HepG2 (cell line): ENCODE results near the gene UCP3. TPM values are rescaled to one million over a fixed set of nuclear protein-coding genes. Genes with fewer than 3 reads are reported as not detected.

Experiments
- ATAC-seq: fragments of 200-7000 bp; cut with Tn5 transposase; 3 replicates; pipeline ENCODE4 v1.9.1; 2020; ENCODE audit warnings: mild to moderate bottlenecking, moderate library complexity
- BruUV-seq: library from RNA; stranded (reverse); fragments of 400-500 nt; replicated peaks from 2 replicates; lab custom pipeline; 2021; lab: Mats Ljungman, UMichigan
- CTCF ChIA-PET: fragments of 300-600 bp; formaldehyde crosslinking; extraction: SDS; loops from one replicate; lab custom pipeline; 2021; ENCODE audit warnings: low total read pairs, inconsistent platforms, low intra/inter-chr PET ratio; lab: Yijun Ruan, JAX
- POLR2A ChIA-PET: fragments of 350-600 bp; sonication (Branson Sonifier 250); formaldehyde crosslinking; loops from one replicate; lab custom pipeline; 2020; ENCODE audit warnings: antibody characterized with exemption, inconsistent platforms; lab: Yijun Ruan, JAX
- DNase-seq: peaks from one replicate; pipeline ENCODE4 v3.0.0-alpha.2; 2015; ENCODE audit warnings: low spot score
- FAIRE-seq: peaks from 3 replicates; lab custom pipeline; 2011; peaks lifted over from hg19 to GRCh38; lab: Jason Lieb, UNC
- H2AFZ ChIP-seq: one replicate; pipeline ENCODE4 v1.6.1; 2011; ENCODE audit warnings: low read length, inconsistent platforms
- H3K27ac ChIP-seq: fragments of 300-600 bp; 3 replicates; pipeline ENCODE4 v1.8.0; 2011; ENCODE audit warnings: mixed run types, mild to moderate bottlenecking, mixed read lengths, low read length, inconsistent platforms; ENCODE audit not compliant: insufficient read depth; ENCODE audit errors: extremely low read length
- H3K27me3 ChIP-seq, 2 experiments: fragments of 200-600 bp in 1 of 2; 2 replicates in 1 of 2; 3 replicates in 1 of 2; pipeline versions ENCODE4 v1.6.0 to v1.8.0; 2011; ENCODE audit warnings: low read length in 2 of 2, mild to moderate bottlenecking in 2 of 2, moderate library complexity in 2 of 2, inconsistent platforms in 1 of 2; ENCODE audit not compliant: insufficient read depth in 2 of 2, control insufficient read depth in 1 of 2
- H3K36me3 ChIP-seq, 2 experiments: fragments of 200-600 bp in 1 of 2; replicated peaks in 1 of 2; 2 replicates in 1 of 2; 3 replicates in 1 of 2; pipeline versions ENCODE4 v1.5.1 to v1.8.0; 2011; ENCODE audit warnings: low read length in 2 of 2, inconsistent platforms in 1 of 2; ENCODE audit not compliant: insufficient read depth in 2 of 2, control insufficient read depth in 1 of 2
- H3K4me1 ChIP-seq: 2 replicates; pipeline ENCODE4 v1.5.1; 2012; ENCODE audit warnings: low read length, inconsistent platforms; ENCODE audit not compliant: insufficient read depth
- H3K4me2 ChIP-seq: 2 replicates; pipeline ENCODE4 v1.6.0; 2011; ENCODE audit warnings: low read depth, low read length, inconsistent platforms
- H3K4me3 ChIP-seq, 3 experiments: fragments of 200-600 bp in 1 of 3; sonication (generic), shearing (Covaris generic) in 1 of 3; replicated peaks in 1 of 3; 2 replicates each; pipeline ENCODE4 v1.5.1; 2011 to 2016; ENCODE audit warnings: low read length in 3 of 3, inconsistent platforms in 2 of 3, low read depth in 2 of 3, mild to moderate bottlenecking in 2 of 3, control low read depth in 1 of 3, mixed read lengths in 1 of 3; ENCODE audit not compliant: insufficient read depth in 1 of 3
- H3K79me2 ChIP-seq: one replicate; pipeline ENCODE4 v1.6.1; 2011; ENCODE audit warnings: low read length, inconsistent platforms; ENCODE audit not compliant: insufficient read depth
- H3K9ac ChIP-seq: 2 replicates; pipeline ENCODE4 v1.6.0; 2011; ENCODE audit warnings: mild to moderate bottlenecking, low read depth, low read length, inconsistent platforms; ENCODE audit not compliant: insufficient read depth
- H3K9me3 ChIP-seq: 2 replicates; pipeline ENCODE4 v1.5.1; 2012; ENCODE audit warnings: mild to moderate bottlenecking, low read length
- H4K20me1 ChIP-seq: 2 replicates; pipeline ENCODE4 v1.6.0; 2011; ENCODE audit warnings: inconsistent platforms, mild to moderate bottlenecking, low read length, moderate library complexity; ENCODE audit not compliant: insufficient read depth
- ARNT ChIP-seq: fragments of 450-650 bp; IDR thresholded peaks from 2 replicates; pipeline ENCODE4 v1.6.1; 2017
- ATF1 ChIP-seq: IDR thresholded peaks from 2 replicates; pipeline ENCODE4 v1.6.1; 2016; ENCODE audit warnings: mild to moderate bottlenecking, control low read depth
- EP300 ChIP-seq, 3 experiments: sonication (generic) in 1 of 3; formaldehyde crosslinking in 1 of 3; IDR thresholded peaks; 2 replicates each; pipeline versions ENCODE4 v1.5.1 to v1.6.1; 2011 to 2020; ENCODE audit warnings: low read depth in 2 of 3, low read length in 2 of 3, borderline replicate concordance in 1 of 3, improper control_type of control experiment in 1 of 3, mild to moderate bottlenecking in 1 of 3, missing genetic modification reagents in 1 of 3, moderate library complexity in 1 of 3
- GABPA ChIP-seq, 2 experiments: IDR thresholded peaks; 2 replicates each; pipeline ENCODE4 v1.6.1; 2011 to 2016; ENCODE audit warnings: low read depth in 2 of 2, low read length in 1 of 2, missing biosample characterization in 1 of 2, missing genetic modification characterization in 1 of 2
- IKZF4 ChIP-seq: sonication (generic); formaldehyde crosslinking; IDR thresholded peaks from 2 replicates; pipeline ENCODE4 v1.5.1; 2020; ENCODE audit warnings: borderline replicate concordance, mild to moderate bottlenecking, low read depth, missing genetic modification reagents; ENCODE audit errors: not compliant biosample characterization
- KLF16 ChIP-seq, 2 experiments: sonication (generic) in 1 of 2; formaldehyde crosslinking in 1 of 2; IDR thresholded peaks; 2 replicates each; pipeline versions ENCODE4 v1.6.1 to v1.8.0; 2016 to 2023; ENCODE audit warnings: missing genetic modification reagents in 2 of 2, missing compliant biosample characterization in 1 of 2
- NR1H2 ChIP-seq: sonication (generic); formaldehyde crosslinking; IDR thresholded peaks from 2 replicates; pipeline ENCODE4 v1.8.1; 2022; ENCODE audit warnings: low read depth, missing genetic modification reagents, borderline replicate concordance
- POLR2AphosphoS5 ChIP-seq: IDR thresholded peaks from 2 replicates; pipeline ENCODE4 v1.6.1; 2012; ENCODE audit warnings: low read depth, low read length
- RBM39 ChIP-seq: fragments of 200-400 bp; formaldehyde crosslinking; IDR thresholded peaks from one replicate; pipeline ENCODE4 v1.6.1; 2018; ENCODE audit warnings: antibody characterized with exemption, mild to moderate bottlenecking, low read depth, low read length; ENCODE audit not compliant: poor library complexity, severe bottlenecking
- RORA ChIP-seq: sonication (generic); formaldehyde crosslinking; IDR thresholded peaks from 2 replicates; pipeline ENCODE4 v1.5.0; 2020; ENCODE audit warnings: mild to moderate bottlenecking, missing genetic modification reagents, moderate library complexity
- TBP ChIP-seq: sonication (generic); formaldehyde crosslinking; IDR thresholded peaks from 2 replicates; pipeline ENCODE4 v1.5.0; 2020; ENCODE audit warnings: missing genetic modification reagents
- THYN1 ChIP-seq: sonication (generic); formaldehyde crosslinking; IDR thresholded peaks from 2 replicates; pipeline ENCODE4 v1.8.1; 2023; ENCODE audit warnings: low read depth, mild to moderate bottlenecking, moderate library complexity, missing genetic modification reagents, borderline replicate concordance
- TRIM24 ChIP-seq: sonication (generic); formaldehyde crosslinking; IDR thresholded peaks from 2 replicates; pipeline ENCODE4 v1.8.0; 2022; ENCODE audit warnings: mild to moderate bottlenecking, missing genetic modification reagents
- ZBTB38 ChIP-seq: sonication (generic); formaldehyde crosslinking; IDR thresholded peaks from 2 replicates; pipeline ENCODE4 v1.5.1; 2020; ENCODE audit warnings: mild to moderate bottlenecking, missing genetic modification reagents
- ZNF337 ChIP-seq: sonication (generic); formaldehyde crosslinking; IDR thresholded peaks from 2 replicates; pipeline ENCODE4 v1.5.1; 2020; ENCODE audit warnings: missing genetic modification reagents, low read depth, mild to moderate bottlenecking, borderline replicate concordance
- ZNF546 ChIP-seq: sonication (generic); formaldehyde crosslinking; conservative IDR thresholded peaks from 2 replicates; pipeline ENCODE4 v1.8.1; 2023; ENCODE audit warnings: mild to moderate bottlenecking, missing genetic modification reagents
- ZSCAN12 ChIP-seq: sonication (generic); formaldehyde crosslinking; IDR thresholded peaks from 2 replicates; pipeline ENCODE4 v1.9.0; 2021; ENCODE audit warnings: mild to moderate bottlenecking, missing genetic modification reagents
- WGBS: methylation state at CpG from one replicate; pipeline ENCODE4 v1.1.6; 2017; ENCODE audit warnings: low lambda C conversion rate; 5-methylcytosine and 5-hydroxymethylcytosine counted together
- in situ Hi-C: cut with HindIII; loops from 2 replicates; pipeline ENCODE4 v1.10.0; 2017; ENCODE audit warnings: low pct_unique_long_range_greater_than_20kb; ENCODE audit not compliant: extremely low pct_ligation_motif_present
- intact Hi-C: fragments of 100-400 bp; cut with micrococcal nuclease; formaldehyde crosslinking; loops from one replicate; pipeline ENCODE4 v1.10.0; 2022; ENCODE audit not compliant: unreplicated experiment
- polyA plus RNA-seq, 8 experiments: library from polyadenylated mRNA; depleted of rRNA in 3 of 8; stranded (reverse) in 7 of 8; unstranded in 1 of 8; fragments of >200 nt; fragmentation: Illumina TruSeq in 4 of 8; extraction: Trizol in 4 of 8; gene quantifications; 2 replicates each; pipeline versions ENCODE4 v1.2.1 to v1.2.3, GENCODE V29; 2011 to 2016; ENCODE audit warnings: low read depth in 4 of 8, missing spikeins in 1 of 8, mixed read lengths in 1 of 8; ENCODE audit not compliant: insufficient read depth in 1 of 8
- total RNA-seq, 5 experiments: library from RNA; depleted of rRNA; stranded (reverse); fragments of >200 nt; fragmentation: Illumina TruSeq; extraction: Trizol; gene quantifications; 2 replicates each; pipeline ENCODE4 v1.2.3, GENCODE V29; 2016; ENCODE audit warnings: low read depth in 1 of 5
- TF ChIP-seq, protein P1 (sequence below): sonication (generic); formaldehyde crosslinking; IDR thresholded peaks from 2 replicates; pipeline ENCODE4 v1.8.0; 2022; ENCODE audit warnings: mild to moderate bottlenecking, missing genetic modification reagents, borderline replicate concordance
- TF ChIP-seq, protein P2 (sequence below), 2 experiments: sonication (generic) in 1 of 2; formaldehyde crosslinking in 1 of 2; IDR thresholded peaks; 2 replicates each; pipeline versions ENCODE4 v1.4.0 to v1.6.1; 2016 to 2020; ENCODE audit warnings: borderline replicate concordance in 1 of 2, low read depth in 1 of 2, mild to moderate bottlenecking in 1 of 2, missing genetic modification reagents in 1 of 2

Gene UCP3
- total and polyA plus RNA-seq, 2 of the 13 experiments (the other 11 are each of a cell fraction or from before 2014, with no cell fraction given) = 0.37 TPM; not detected in 1

DNA sequence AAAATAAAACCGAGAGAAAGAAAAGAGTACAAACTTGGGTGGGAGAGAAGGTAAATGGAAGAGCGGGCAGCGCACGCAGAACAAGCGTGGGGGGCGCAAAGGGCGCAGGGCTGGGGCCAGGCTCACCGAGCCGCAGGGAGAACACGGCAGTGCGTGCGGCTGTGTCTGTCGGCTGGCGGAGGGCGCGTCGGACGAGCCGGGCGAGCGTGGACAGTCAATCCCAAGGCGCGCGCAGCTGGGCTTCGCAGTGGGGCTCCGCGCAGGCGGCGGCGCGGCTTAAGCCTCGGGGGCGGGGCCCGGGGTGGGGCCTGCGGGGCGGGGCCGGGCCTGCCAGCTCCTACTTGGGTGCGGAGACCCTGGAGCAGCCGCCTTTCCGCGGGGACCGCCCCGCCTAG is 26.3 kb downstream of the UCP3 start, which contains the start of gene UCP2:
Gene UCP2, minus strand, starts transcription at position 249 of the 395 bp plus-strand sequence. CDS start 4,465 bp downstream, outside the sequence.
- intact Hi-C loops = no loop called here
- peak within 1 kb of the TSS; percentile 100 for H3K4me2 ChIP-seq
- WGBS = 55% methylated on average over 13 of the region's 43 CpGs
- peak within 1 kb of the TSS; percentile 77 for H2AFZ ChIP-seq
- peaks cover 3% of the 10 kb centered on the region for H3K79me2 ChIP-seq
- H3K9ac ChIP-seq = peak within 1 kb of the TSS; percentile 76
- in situ Hi-C loops = no loop called here
- peak; percentile 81 for ATAC-seq
- no peaks in the 10 kb centered on the region for H4K20me1 ChIP-seq
- H3K4me1 ChIP-seq = peaks cover 47% of the 10 kb centered on the region
- CTCF ChIA-PET = no interaction called here
- POLR2A ChIA-PET = interaction anchor here (0.8 to 4.9 kb wide), 8 partner anchors 9 to 511 kb away, joined by 3 to 32 read pairs (median 3); partner anchors contain the start of genes C2CD3, LIPT2 and PPME1
- DNase-seq = no peak
- FAIRE-seq = no peak
- peak within 1 kb of the TSS; percentile 71 to 93 (median 86) for H3K4me3 ChIP-seq
- peaks cover 7 to 22% of the 10 kb centered on the region in 2 experiments; a peak in 4 of 5 replicates for H3K36me3 ChIP-seq
- no TSS peak for BruUV-seq
- H3K27me3 ChIP-seq = no peaks in the 10 kb centered on the region
- H3K27ac ChIP-seq = peak within 1 kb of the TSS; percentile 91
- H3K9me3 ChIP-seq = no peaks in the 10 kb centered on the region
- no peak for TF ChIP-seq EP300 (IDR thresholded peaks at IDR 0.05; ENCODE audit: low read depth in 2 of 2, low read length in 2 of 2)
- TF ChIP-seq EP300 (CRISPR knock-in tag; IDR thresholded peaks at IDR 0.05; ENCODE audit: borderline replicate concordance) = no peak
- no peak for TF ChIP-seq ZSCAN12 (CRISPR knock-in tag)
- TF ChIP-seq RBM39 = no peak
- no peak for TF ChIP-seq NR1H2
- no peak for TF ChIP-seq TBP (CRISPR knock-in tag)
- TF ChIP-seq, protein P1, sequence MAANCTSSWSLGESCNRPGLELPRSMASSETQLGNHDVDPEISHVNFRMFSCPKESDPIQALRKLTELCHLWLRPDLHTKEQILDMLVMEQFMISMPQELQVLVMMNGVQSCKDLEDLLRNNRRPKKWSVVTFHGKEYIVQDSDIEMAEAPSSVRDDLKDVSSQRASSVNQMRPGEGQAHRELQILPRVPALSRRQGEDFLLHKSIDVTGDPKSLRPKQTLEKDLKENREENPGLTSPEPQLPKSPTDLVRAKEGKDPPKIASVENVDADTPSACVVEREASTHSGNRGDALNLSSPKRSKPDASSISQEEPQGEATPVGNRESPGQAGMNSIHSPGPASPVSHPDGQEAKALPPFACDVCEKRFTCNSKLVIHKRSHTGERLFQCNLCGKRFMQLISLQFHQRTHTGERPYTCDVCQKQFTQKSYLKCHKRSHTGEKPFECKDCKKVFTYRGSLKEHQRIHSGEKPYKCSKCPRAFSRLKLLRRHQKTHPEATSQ (CRISPR knock-in tag) = no peak
- TF ChIP-seq POLR2AphosphoS5 = no peak
- TF ChIP-seq ARNT = no peak
- TF ChIP-seq GABPA (IDR thresholded peaks at IDR 0.05; ENCODE audit: low read depth, low read length) = no peak
- no peak for TF ChIP-seq GABPA (CRISPR knock-in tag; IDR thresholded peaks at IDR 0.05; ENCODE audit: low read depth)
- no peak for TF ChIP-seq ZNF337
- TF ChIP-seq ZBTB38 (CRISPR knock-in tag) = peak; percentile 60; the same call in 1 of the 2 replicates
- no peak for TF ChIP-seq THYN1
- TF ChIP-seq IKZF4 (CRISPR knock-in tag) = peak; percentile 81
- no peak for TF ChIP-seq ATF1
- no peak for TF ChIP-seq TRIM24 (CRISPR knock-in tag)
- no peak for TF ChIP-seq ZNF546 (CRISPR knock-in tag)
- peak in 1 of 2 experiments; percentile 15; a peak in 1 of 4 replicates for TF ChIP-seq KLF16 (CRISPR knock-in tag; IDR thresholded peaks at IDR 0.05)
- TF ChIP-seq, protein P2, sequence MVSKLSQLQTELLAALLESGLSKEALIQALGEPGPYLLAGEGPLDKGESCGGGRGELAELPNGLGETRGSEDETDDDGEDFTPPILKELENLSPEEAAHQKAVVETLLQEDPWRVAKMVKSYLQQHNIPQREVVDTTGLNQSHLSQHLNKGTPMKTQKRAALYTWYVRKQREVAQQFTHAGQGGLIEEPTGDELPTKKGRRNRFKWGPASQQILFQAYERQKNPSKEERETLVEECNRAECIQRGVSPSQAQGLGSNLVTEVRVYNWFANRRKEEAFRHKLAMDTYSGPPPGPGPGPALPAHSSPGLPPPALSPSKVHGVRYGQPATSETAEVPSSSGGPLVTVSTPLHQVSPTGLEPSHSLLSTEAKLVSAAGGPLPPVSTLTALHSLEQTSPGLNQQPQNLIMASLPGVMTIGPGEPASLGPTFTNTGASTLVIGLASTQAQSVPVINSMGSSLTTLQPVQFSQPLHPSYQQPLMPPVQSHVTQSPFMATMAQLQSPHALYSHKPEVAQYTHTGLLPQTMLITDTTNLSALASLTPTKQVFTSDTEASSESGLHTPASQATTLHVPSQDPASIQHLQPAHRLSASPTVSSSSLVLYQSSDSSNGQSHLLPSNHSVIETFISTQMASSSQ (IDR thresholded peaks at IDR 0.05; ENCODE audit: low read depth) = no peak
- TF ChIP-seq, protein P2 (CRISPR knock-in tag; IDR thresholded peaks at IDR 0.05; ENCODE audit: borderline replicate concordance) = no peak
- no peak for TF ChIP-seq RORA (CRISPR knock-in tag)
